Glomerular visceral epithelial cell (primary cell): Measurements from ENCODE around the gene OR1C1.
"Not testable (repeated sequence)": the region's sequence is repeated elsewhere in the genome, so short reads cannot be mapped to it uniquely, and the experiment has no call there.

Experiments
- DNase-seq: peaks from one replicate; pipeline ENCODE4 v3.0.0-alpha.2; 2016; ENCODE audit errors: extremely low spot score

Gene OR1C1, protein sequence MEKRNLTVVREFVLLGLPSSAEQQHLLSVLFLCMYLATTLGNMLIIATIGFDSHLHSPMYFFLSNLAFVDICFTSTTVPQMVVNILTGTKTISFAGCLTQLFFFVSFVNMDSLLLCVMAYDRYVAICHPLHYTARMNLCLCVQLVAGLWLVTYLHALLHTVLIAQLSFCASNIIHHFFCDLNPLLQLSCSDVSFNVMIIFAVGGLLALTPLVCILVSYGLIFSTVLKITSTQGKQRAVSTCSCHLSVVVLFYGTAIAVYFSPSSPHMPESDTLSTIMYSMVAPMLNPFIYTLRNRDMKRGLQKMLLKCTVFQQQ

GRCh38 chr1:247760456-247760855, at the start of gene OR1C1:
TSS of gene OR1C1 (minus strand) at chr1:247760556. CDS start at chr1:247758406, 2,150 bp downstream.
- DNase-seq = no peak

GRCh38 chr1:247797518-247797917, 37.2 kb upstream of the OR1C1 start:
- no peak for DNase-seq

GRCh38 chr1:247769603-247770002, 9.2 kb upstream of the OR1C1 start:
- no peak for DNase-seq

GRCh38 chr1:247754311-247754710, 6.0 kb downstream of the OR1C1 start:
- DNase-seq = not testable (repeated sequence)

- no peak for DNase-seq
These were observed 10.5 kb downstream of the OR1C1 start for GRCh38 chr1:247749870-247750269.

DNA sequence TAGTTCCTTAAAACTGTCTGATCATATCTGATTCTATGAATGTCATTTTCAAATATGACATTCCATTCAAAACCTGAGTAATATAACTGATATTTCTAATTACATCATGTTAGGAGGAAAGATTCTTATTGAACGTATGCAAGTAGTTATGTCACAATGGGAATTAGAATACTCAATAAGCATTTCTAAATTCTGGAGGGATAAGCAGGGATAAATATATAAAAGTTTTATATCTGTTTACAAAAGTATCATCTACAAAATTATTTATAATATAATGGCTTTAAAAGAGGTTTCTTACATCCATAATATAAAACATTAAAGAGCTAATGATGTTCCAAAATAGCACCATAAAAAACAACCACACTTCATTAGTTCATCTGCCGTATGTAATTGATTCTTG, 12.3 kb downstream of the OR1C1 start, which contains the start of gene OR14A2:
OR14A2 (minus strand) TSS at position 101 of the 400 bp plus-strand sequence.
- DNase-seq = no peak

GRCh38 chr1:247747616-247748015, 12.7 kb downstream of the OR1C1 start:
- peak; percentile 65 for DNase-seq

- peak; percentile 56 for DNase-seq
These were observed 13.9 kb downstream of the OR1C1 start for GRCh38 chr1:247746391-247746935.

DNA sequence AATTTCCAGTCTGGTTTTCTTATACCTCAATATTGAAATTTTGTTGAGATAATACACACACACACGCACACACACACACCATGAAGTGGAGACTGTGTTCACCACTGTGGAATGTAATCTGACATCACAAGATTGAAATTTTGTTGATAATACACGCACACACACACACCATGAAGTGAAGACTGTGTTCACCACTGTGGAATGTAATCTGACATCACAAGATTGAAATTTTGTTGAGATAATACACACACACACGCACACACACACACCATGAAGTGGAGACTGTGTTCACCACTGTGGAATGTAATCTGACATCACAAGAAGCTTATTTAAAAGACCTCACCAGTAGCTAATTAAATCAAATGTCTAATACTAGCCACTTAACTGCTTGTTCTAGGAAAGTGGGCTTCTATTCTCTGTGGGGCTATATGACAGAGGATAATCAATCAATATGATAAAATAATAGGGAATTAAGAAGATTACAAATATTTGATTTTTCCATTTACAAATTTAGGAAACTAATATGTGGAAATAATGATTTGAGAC, 18.1 kb downstream of the OR1C1 start:
- peak; percentile 67 for DNase-seq

- no peak for DNase-seq
These were observed 18.6 kb downstream of the OR1C1 start for GRCh38 chr1:247741756-247742155.

DNA sequence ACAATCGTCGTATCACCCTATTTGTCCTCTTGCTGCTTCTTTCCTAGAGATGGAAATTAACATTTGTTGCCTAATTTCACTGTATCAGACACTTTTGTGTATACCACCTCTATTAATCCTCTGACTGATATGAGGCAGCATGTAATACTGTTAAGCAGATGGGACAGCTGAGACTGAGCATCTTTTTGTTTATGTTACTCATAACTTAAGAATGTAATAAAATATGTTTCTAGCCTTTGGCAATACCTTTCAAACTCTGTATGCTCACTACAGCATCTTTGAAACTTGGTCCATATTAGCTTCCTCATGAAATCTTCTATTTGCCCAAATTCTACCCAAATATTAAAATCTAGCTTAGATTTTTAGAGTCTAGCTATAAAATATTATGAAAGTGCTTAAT, 19.6 kb downstream of the OR1C1 start:
- peak; percentile 14 for DNase-seq

DNA sequence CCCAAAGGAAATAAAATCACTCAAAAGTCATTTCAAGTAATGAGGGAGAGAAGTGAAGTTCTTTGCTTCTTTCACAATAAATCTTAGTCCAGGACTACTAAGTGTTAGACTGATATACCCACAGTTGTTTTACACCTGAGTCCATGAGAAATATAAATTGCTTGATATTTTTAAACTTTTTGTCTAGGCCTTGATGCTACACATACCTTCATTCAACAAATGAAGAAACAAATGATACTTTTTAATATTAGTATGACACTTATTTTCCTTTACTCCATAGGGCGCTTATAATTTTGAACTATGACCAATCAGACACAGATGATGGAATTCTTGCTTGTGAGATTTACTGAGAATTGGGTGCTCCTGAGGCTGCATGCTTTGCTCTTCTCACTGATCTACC, 22.0 kb downstream of the OR1C1 start, which contains the start of gene OR14K1:
OR14K1 (plus strand) TSS at position 301 of the 400 bp plus-strand sequence; CDS start at position 301, 0 bp downstream.
- no peak for DNase-seq

GRCh38 chr1:247721222-247721621, 39.1 kb downstream of the OR1C1 start:
- no peak for DNase-seq

DNA sequence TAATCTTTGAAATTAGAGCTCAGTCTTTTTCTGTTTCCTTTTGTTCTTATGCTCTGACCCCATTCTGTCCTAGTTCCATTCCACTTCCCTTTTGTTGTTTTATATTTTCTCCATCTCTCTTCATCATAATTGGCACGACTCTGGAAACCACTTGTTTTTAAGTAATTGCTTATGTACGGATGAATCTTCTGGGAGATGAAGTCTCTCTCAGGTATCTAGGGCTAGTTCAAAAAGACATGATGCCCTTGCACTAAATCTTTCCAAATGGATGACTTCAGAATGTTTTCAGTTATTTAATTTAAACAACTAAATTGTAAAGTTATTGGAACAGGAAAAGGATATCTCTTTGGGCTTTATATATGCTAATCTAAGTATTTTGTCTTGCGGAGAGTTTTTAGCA, 43.8 kb downstream of the OR1C1 start, which contains the start of gene OR6F1:
OR6F1 (minus strand) TSS at position 101 of the 400 bp plus-strand sequence. CDS start 3,891 bp downstream, outside the sequence.
- DNase-seq = no peak

GRCh38 chr1:247713753-247714152, 46.6 kb downstream of the OR1C1 start:
- no peak for DNase-seq

GRCh38 chr1:247710681-247711080, 49.7 kb downstream of the OR1C1 start:
- not testable (repeated sequence) for DNase-seq
